HG03066 (cell line): ENCODE measurements around the gene ZNF280B.
"Not testable (repeated sequence)": the region's sequence is repeated elsewhere in the genome, so short reads cannot be mapped to it uniquely, and the experiment has no call there.

Experiments
- ATAC-seq: cut with Tn5 transposase; IDR thresholded peaks from one replicate; pipeline ENCODE4 v1.9.1; 2021; ENCODE audit warnings: low read depth; ENCODE audit not compliant: unreplicated experiment

Gene ZNF280B

DNA sequence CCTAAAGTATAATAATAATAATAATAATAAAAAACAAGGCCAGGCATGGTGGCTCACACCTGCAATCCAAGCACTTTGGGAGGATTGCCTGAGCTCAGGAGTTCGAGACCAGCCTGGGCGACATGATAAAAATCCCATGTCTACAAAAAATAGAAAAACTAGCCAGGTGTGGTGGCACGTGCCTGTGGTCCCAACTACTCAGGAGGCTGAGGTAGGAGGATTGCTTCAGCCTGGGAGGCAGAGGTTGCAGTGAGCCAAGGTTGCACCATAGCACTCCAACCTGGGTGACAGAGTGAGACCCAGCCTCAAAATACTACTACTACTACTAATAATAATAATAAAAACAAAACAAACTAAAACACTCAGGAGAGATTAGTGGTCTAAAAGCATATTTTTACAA lies 27.1 kb upstream of the ZNF280B start:
- ATAC-seq, result no peak

GRCh38 chr22:22534604-22535415 lies 26.3 kb upstream of the ZNF280B start:
- ATAC-seq, result no peak

DNA sequence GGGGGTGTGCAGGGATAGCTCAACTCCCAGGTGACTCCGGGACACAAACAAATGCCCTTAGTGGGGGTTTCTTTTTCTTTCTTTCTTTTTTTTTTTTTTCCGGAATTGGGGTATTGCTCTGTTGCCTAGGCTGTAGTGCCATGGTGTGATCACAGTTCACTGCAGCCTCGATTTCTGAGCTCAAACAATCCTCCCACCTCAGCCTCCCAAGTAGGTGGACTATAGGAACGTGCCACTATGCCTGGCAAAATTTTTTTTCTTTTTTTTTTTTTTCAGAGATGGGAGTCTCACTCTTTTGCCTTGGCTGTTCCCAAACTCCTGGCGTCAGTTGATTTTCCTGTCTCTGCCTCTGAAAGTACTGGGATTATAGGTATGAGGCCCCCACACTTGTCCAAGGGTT lies 25.3 kb upstream of the ZNF280B start:
- no peak for ATAC-seq

GRCh38 chr22:22533417-22533816 lies 24.9 kb upstream of the ZNF280B start:
- no peak for ATAC-seq

DNA sequence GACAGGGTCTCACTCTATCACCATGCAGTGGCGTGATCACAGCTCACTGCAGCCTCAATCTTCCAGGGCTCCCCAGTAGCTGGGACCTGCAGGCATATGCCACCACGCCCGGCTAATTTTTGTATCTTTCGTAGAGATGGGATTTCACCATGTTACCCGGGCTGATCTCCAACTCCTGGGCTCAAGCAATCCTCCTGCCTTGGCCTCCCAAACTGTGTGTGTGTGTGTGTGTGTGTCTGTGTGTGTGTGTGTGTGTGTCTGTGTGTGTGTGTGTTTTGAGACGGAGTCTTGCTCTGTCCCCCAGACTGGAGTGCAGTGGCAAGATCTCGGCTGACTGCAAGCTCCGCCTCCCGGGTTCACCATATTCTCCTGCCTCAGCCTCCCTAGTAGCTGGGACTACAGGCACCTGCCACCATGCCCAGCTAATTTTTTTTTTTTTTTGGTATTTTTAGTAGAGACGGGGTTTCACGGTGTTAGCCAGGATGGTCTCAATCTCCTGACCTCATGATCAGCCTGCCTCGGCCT lies 24.1 kb upstream of the ZNF280B start:
- not testable (repeated sequence) for ATAC-seq

- ATAC-seq, result no peak
Observed at GRCh38 chr22:22531770-22532546, 23.4 kb upstream of the ZNF280B start.

DNA sequence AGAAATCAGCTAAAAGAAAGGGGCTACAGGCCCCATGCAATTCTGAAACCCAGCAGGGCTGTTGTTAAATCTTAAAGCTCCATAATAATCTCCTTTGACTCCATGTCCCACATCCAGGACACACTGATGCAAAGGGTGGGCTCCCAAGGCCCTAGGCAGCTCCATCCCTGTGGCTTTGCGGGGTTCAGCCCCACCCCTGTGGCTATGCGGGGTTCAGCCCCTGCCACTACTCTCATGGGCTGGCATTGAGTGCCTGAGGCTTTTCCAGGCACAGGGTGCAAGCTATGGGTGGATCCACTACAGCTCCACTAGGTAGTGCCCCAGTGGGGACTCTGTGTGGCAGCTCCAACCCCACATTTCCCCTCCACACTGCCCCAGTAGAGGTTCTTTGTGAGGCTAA lies 20.2 kb upstream of the ZNF280B start:
- ATAC-seq, result no peak

- no peak for ATAC-seq
Observed at GRCh38 chr22:22527312-22527711, 18.8 kb upstream of the ZNF280B start.

DNA sequence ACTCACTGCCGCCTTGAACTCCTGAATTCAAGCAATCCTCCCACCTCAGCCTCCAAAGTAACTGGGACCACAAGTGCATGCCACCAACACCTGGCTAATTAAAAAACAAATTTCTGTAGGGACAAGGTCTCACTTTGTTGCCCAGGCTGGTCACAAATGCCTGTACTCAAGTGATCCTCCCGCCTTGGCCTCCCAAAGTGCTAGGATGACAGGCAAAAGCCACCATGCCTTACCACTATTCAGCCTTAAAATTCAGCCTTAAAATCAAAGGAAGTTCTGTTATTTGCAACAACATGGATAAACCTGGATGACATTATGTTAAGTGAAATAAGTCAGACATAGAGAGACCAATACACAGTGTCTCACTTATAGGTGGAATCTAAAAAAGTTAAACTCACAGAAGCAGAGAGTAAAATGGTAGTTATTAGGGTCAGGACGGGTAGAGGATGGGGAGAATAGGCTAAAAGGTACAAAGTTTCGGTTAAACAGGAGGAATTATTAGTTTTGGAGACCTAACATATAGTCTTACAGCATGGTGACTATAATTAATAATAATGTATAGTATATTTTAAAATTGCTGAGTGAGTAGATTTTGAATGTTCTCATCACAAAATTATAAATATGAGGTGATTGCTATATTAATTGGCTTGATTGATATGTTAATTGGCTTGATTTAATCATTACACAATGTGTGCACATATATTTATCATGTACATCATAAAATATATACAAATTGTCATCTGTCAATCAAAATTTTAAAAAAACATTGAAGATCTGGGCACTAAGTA lies 17.8 kb upstream of the ZNF280B start:
- ATAC-seq, result no peak

DNA sequence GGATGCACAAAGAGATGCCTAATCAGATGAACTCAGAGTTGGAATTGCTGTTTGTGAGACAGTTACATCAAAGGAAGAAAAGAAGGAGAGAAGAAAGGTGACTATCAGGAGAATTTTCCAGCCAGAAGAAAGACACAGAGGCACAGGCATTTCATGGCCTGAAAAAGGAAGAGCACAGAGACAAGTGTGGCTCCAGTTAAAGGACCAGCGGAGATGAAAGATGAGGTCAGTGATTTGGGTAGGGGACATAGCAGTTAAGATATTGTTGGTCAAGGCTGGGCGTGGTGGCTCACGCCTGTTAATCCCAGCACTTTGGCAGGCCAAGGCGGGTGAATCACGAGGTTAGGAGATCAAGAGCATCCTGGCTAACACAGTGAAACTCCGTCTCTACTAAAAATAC lies 15.0 kb upstream of the ZNF280B start:
- ATAC-seq, result no peak

- ATAC-seq, result no peak
Observed at GRCh38 chr22:22521631-22522030, 13.1 kb upstream of the ZNF280B start.

DNA sequence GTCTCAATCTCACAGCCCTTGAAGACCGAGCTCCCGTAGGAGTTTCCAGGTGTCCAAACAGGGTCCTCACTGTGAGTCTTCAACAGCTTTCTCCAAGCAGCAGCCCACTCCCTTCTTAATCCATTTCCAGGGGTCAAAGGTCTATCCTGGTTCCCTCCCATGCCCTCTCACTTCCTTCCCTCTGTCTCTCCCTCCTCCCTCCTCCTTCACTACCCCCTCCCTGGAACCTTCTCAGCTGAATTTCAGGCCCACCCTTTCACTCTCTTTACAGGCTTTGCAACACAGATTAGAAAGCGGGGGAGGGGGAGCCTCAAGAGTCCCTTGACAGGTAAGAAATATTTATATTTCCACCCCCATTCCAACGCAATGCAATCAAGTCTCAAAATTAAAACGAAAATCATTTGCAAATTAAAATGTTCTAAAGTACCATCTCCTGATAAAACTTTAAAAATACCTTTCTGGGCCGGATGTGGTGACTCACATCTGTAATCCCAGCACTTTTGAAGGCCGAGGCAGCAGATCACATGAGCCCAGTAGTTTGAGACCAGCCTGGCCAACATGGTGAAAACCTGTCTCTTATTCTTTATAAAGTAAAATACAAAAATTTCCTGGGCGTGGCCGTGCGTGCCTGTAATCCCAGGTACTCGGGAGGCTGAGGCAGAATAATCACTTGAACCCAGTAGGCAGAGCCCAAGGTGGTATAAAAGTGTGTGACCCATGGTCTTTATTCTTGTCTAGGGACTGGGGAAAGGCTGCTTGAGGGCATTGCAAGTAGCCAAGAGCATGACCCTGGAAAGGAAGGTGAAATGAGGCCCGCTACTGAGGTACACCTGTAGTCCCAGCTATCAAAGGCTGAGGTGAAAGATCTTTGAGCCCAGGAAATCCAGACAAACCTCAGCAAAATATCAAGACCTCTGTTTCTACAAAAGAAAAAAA lies 12.4 kb upstream of the ZNF280B start:
- no peak for ATAC-seq

GRCh38 chr22:22520020-22520656 lies 11.6 kb upstream of the ZNF280B start, which contains the start of gene ZNF280A:
Gene ZNF280A (minus strand): TSS chr22:22520270. CDS start chr22:22515630, 4,640 bp downstream.
- ATAC-seq, result no peak

DNA sequence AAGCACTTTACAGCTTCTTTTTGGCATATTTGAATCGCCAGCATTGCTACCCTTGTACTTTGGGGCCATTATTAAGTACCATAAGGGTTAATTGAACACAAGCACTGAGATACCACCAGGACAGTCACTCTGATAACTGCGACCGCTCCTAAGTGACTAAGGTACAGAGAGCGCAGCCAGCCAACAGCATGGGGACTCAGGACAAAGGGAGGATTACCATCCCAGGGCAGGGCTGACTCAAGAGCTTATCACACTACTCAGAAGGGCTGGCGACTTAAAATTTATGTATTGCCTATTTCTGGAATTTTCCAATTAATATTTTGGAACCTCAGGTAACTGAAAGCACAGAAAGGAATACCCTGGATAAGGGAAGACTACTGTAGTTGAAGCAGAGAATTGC lies 11.0 kb upstream of the ZNF280B start:
- ATAC-seq, result no peak

- ATAC-seq, result no peak
Observed at GRCh38 chr22:22516992-22517391, 8.4 kb upstream of the ZNF280B start.

- no peak for ATAC-seq
Observed at GRCh38 chr22:22515890-22516289, 7.3 kb upstream of the ZNF280B start.

DNA sequence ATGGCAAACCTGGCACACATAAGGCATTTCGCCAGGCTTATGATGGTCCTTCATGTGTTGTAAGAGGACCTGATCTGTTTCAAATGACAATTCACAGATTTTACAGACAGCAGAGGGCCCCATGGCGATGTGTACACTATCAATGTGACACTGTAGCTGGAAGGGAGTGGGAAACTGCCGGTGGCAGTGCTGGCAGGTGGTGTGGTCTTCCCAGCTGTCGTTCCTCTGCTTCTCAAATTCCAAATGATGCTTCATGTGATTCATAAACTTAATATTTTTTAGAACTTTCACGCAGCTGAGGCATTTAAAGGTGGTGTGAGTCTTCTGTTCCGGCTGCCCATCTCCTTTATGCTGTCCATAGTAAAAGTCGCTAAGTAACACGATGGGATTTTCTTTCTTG lies 5.9 kb upstream of the ZNF280B start:
- ATAC-seq, result not testable (repeated sequence)

GRCh38 chr22:22513619-22514018 lies 5.1 kb upstream of the ZNF280B start:
- no peak for ATAC-seq

GRCh38 chr22:22512951-22513350 lies 4.4 kb upstream of the ZNF280B start:
- no peak for ATAC-seq
